HL-60 (cell line): ENCODE results near the gene ASF1A.

Source experiments
- DNase-seq, 2 experiments: peaks; one replicate each; pipeline ENCODE4 v3.0.0-alpha.2; 2010 to 2020; ENCODE audit warnings: low read depth in 1 of 2, low spot score in 1 of 2
- H3K27ac ChIP-seq: fragments of 250-450 bp; sonication (Bioruptor Pico); replicated peaks from 2 replicates; pipeline ENCODE4 v1.5.1; 2020; ENCODE audit warnings: mild to moderate bottlenecking, moderate library complexity
- H3K27me3 ChIP-seq: fragments of 250-450 bp; sonication (Bioruptor Pico); 2 replicates; pipeline ENCODE4 v1.5.1; 2021; ENCODE audit warnings: mild to moderate bottlenecking, moderate library complexity; ENCODE audit not compliant: insufficient read depth, poor library complexity, severe bottlenecking
- H3K4me3 ChIP-seq: replicated peaks from 2 replicates; pipeline ENCODE4 v1.5.1; 2011; ENCODE audit warnings: mild to moderate bottlenecking, control low read depth, low read length; ENCODE audit not compliant: insufficient read depth
- GABPA ChIP-seq: IDR thresholded peaks from 2 replicates; pipeline ENCODE4 v1.6.1; 2012; ENCODE audit warnings: low read depth
- POLR2AphosphoS5 ChIP-seq: IDR thresholded peaks from 2 replicates; pipeline ENCODE4 v1.6.1; 2012; ENCODE audit warnings: low read depth
- SPI1 ChIP-seq: IDR thresholded peaks from 2 replicates; pipeline ENCODE4 v1.6.1; 2012; ENCODE audit warnings: low read depth, mild to moderate bottlenecking, borderline replicate concordance
- TF ChIP-seq, protein P1 (sequence below): IDR thresholded peaks from one replicate; pipeline ENCODE4 v1.5.1; 2011; ENCODE audit warnings: low read length, control low read depth, inconsistent platforms; ENCODE audit not compliant: insufficient read depth
- TF ChIP-seq, protein P2 (sequence below): IDR thresholded peaks from 2 replicates; pipeline ENCODE4 v1.6.1; 2012; ENCODE audit warnings: low read depth; ENCODE audit not compliant: insufficient replicate concordance

The ASF1A gene

DNA sequence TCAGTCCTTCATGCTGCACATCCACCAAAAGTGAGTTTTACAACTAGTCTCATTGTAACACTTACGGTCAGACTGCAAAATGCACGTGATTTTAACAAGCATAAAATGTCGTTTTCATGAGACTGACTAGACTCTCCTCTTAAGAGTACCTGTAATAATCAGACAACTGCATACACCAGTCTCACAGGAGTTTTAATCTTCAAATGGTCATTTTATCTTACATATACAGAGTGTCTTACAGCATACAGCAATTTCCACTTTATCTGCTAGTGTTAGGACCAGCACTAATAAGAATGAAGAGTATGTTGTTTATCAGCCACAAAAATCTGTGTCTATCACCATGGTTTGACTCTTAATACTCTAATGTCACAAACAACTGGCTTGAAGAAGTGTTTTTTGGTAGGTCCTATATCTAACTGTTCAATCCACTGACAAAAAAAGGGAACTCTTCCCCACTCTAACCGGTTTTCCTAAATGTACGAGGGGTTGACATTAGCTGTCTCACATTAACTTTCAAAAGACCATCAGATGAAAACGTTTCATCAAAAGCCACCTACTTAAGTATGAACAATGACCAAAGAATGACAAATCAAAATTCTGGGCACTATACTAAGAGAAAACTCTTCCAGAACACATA is 1.5 kb upstream of the ASF1A start:
- H3K4me3 ChIP-seq: peak overlapping the region; percentile 45
- no peaks in the 10 kb centered on the region for H3K27me3 ChIP-seq
- no peak for DNase-seq
- peak overlapping the region; percentile 76 for H3K27ac ChIP-seq
- peak; percentile 73 for TF ChIP-seq SPI1
- TF ChIP-seq GABPA: no peak
- TF ChIP-seq, protein P1, sequence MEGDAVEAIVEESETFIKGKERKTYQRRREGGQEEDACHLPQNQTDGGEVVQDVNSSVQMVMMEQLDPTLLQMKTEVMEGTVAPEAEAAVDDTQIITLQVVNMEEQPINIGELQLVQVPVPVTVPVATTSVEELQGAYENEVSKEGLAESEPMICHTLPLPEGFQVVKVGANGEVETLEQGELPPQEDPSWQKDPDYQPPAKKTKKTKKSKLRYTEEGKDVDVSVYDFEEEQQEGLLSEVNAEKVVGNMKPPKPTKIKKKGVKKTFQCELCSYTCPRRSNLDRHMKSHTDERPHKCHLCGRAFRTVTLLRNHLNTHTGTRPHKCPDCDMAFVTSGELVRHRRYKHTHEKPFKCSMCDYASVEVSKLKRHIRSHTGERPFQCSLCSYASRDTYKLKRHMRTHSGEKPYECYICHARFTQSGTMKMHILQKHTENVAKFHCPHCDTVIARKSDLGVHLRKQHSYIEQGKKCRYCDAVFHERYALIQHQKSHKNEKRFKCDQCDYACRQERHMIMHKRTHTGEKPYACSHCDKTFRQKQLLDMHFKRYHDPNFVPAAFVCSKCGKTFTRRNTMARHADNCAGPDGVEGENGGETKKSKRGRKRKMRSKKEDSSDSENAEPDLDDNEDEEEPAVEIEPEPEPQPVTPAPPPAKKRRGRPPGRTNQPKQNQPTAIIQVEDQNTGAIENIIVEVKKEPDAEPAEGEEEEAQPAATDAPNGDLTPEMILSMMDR: no peak
- TF ChIP-seq, protein P2, sequence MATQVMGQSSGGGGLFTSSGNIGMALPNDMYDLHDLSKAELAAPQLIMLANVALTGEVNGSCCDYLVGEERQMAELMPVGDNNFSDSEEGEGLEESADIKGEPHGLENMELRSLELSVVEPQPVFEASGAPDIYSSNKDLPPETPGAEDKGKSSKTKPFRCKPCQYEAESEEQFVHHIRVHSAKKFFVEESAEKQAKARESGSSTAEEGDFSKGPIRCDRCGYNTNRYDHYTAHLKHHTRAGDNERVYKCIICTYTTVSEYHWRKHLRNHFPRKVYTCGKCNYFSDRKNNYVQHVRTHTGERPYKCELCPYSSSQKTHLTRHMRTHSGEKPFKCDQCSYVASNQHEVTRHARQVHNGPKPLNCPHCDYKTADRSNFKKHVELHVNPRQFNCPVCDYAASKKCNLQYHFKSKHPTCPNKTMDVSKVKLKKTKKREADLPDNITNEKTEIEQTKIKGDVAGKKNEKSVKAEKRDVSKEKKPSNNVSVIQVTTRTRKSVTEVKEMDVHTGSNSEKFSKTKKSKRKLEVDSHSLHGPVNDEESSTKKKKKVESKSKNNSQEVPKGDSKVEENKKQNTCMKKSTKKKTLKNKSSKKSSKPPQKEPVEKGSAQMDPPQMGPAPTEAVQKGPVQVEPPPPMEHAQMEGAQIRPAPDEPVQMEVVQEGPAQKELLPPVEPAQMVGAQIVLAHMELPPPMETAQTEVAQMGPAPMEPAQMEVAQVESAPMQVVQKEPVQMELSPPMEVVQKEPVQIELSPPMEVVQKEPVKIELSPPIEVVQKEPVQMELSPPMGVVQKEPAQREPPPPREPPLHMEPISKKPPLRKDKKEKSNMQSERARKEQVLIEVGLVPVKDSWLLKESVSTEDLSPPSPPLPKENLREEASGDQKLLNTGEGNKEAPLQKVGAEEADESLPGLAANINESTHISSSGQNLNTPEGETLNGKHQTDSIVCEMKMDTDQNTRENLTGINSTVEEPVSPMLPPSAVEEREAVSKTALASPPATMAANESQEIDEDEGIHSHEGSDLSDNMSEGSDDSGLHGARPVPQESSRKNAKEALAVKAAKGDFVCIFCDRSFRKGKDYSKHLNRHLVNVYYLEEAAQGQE: no peak
- no peak for TF ChIP-seq POLR2AphosphoS5

DNA sequence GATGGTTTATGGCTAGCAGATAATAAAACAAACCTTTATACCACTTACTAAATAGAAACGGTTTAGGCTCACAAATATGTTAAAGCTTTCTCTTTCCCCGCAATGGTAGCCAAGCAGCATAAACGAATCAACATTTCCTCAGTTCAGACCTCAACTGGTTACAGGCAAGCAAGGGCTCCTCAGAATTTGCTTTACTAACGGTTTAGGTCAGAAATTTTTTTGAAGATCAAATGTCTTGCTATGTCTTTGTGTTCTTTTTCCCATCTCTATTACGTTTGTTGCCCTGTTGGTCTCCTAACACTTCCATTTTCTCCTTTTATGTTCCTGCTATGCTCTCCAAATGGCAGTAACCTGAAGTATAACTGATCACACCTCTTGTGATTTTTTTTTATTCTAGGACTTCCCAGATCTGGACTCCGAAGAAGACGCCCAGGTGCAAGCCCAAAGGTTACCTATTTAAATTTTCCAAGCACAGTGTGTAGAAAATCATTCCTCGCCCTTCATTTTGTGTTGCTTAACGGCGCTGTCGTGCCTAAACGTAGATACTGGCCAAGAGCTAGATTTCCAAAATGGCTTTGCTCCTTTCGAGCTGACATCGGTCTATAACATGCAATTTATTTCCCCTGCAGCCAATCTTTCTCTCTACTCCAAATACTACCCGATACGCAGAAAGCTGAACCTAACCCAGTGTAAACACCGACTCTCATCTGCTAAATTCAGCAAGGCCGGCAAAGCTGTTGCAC is 717 bp upstream of the ASF1A start:
- Histone ChIP-seq H3K27ac (peak overlapping the region; percentile 76), H3K4me3 (peak overlapping the region; percentile 45), H3K27me3 (no peaks in the 10 kb centered on the region)
- TF ChIP-seq, protein P1: no peak
- no peak for TF ChIP-seq GABPA
- TF ChIP-seq, protein P2: peak; percentile 34
- peak; percentile 44 to 51 for DNase-seq

DNA sequence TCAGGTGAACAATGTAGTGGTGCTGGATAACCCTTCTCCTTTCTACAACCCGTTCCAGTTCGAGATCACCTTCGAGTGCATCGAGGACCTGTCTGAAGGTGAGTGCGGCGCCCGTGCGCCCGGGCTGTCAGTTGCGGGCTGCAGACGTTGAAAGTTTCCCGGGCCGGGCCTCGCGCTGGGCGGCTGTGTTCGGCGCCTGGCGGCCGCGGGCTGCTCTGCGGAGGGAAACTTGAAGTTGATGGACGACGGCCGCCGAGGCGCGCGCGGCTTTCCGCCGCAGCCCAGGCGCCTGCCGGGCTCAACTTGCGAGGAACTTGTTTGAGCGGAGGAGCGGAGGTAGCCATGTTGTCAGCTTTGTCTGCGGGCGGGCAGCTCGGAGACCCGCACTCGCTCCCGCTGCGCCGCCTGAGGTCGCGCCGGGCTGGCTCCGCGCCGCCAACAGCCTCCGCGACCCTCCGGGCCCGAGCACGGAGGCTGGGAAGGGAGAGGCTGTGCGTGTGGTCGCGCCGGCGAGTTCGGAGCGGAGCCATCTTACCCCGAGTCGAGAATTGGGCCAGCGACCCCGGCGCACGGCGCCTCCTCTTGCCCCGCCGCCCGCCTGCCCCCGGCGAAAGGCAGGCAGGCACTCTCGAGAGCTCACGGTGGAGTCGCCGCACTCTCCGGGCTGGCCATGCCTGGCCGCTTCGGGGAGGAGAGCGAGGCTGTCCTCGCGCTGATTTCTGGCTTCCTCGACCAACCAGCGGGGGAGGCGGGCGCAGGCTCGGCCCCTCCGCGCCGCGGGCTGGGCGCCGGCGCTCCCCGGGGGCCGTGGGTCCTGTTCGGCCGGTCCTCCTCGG is 691 bp downstream of the ASF1A start:
- H3K4me3 ChIP-seq: peak overlapping the region; percentile 72
- H3K27ac ChIP-seq: peak overlapping the region; percentile 93
- no peaks in the 10 kb centered on the region for H3K27me3 ChIP-seq
- peak; percentile 26 to 43 for DNase-seq
- TF ChIP-seq GABPA: no peak
- TF ChIP-seq, protein P1: no peak
- no peak for TF ChIP-seq POLR2AphosphoS5
- TF ChIP-seq, protein P2: no peak
- no peak for TF ChIP-seq SPI1
